Anterior cingulate cortex (tissue), 58 donors: ENCODE results near the gene CSPG5.

ENCODE experiments used
- DNase-seq, 58 donors: peaks; one replicate each; lab custom pipeline; 2025; lab: John Stamatoyannopoulos, UW

CSPG5 gene

GRCh38 chr3:47542471-47543173 is 36.0 kb downstream of the CSPG5 start:
- peak in 55 of 58 donors; percentile 17 to 97 (median 78) for DNase-seq

- no peak for DNase-seq
Observed at GRCh38 chr3:47541583-47542108, 37.0 kb downstream of the CSPG5 start.

DNA sequence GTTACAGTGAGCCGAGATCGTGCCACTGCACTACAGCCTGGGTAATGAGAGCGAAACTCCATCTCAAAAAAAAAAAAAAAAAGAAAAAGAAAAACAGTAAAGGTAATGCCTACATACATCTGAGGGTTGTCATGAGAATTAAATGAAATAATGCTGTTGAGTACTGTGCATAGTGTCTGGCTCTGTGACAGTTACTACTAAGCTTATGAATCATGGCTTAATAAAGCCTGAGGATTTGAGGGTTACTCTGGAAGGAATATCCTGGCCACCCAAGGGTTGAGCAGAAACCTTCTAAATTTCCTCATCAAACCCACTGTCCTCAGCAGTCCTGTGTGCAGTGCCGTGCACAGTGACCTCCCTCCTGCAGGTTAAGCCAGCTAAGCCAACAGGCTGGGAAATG is 38.4 kb downstream of the CSPG5 start:
- DNase-seq = no peak

GRCh38 chr3:47536967-47537366 is 41.7 kb downstream of the CSPG5 start:
- peak in 1 of 58 donors; percentile 31 for DNase-seq

GRCh38 chr3:47536221-47536891 is 42.3 kb downstream of the CSPG5 start:
- DNase-seq = peak in 55 of 58 donors; percentile 13 to 94 (median 75)

DNA sequence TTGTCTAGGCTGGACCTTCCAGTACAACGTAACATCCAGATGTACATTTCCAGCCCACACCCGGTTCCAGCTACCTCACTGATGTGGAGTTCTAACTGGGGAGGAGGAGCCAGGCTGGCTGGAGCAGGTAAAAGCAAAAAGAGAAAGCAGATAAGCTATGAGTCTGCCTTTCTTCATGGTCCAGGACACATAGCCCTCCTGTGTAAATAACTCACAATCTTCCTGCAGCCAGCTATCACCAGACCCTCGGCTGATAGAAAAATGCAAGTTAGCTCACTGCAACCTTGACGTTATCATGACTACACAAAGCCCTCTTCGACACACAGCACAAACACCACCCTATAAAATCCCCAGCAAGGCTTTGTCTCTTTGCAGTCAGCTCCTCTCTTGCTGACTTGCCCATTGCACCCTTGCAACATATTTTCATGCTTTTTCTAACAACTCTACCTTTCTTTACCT is 44.6 kb downstream of the CSPG5 start:
- DNase-seq = no peak

DNA sequence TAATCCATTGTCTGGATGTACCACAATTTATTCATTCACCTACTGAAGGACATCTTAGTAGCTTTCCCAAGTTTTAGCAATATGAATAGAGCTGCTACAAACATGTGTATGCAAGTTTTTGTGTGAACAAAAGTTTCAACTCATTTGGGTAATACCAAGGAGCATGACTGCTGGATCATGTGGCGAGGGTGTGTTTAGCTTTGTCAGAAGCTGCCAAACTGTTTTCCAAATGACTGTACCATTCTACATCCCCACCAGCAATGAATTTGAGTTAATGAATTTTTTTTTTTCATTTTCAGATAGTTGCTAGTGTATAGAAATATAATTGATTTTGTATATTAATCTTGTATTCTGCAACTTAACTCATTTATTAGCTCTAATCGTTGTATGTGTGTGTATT is 45.2 kb downstream of the CSPG5 start:
- no peak for DNase-seq

- DNase-seq = no peak
Observed at GRCh38 chr3:47527952-47528725, 50.5 kb downstream of the CSPG5 start.

- no peak for DNase-seq
Observed at GRCh38 chr3:47525617-47526016, 53.0 kb downstream of the CSPG5 start.

DNA sequence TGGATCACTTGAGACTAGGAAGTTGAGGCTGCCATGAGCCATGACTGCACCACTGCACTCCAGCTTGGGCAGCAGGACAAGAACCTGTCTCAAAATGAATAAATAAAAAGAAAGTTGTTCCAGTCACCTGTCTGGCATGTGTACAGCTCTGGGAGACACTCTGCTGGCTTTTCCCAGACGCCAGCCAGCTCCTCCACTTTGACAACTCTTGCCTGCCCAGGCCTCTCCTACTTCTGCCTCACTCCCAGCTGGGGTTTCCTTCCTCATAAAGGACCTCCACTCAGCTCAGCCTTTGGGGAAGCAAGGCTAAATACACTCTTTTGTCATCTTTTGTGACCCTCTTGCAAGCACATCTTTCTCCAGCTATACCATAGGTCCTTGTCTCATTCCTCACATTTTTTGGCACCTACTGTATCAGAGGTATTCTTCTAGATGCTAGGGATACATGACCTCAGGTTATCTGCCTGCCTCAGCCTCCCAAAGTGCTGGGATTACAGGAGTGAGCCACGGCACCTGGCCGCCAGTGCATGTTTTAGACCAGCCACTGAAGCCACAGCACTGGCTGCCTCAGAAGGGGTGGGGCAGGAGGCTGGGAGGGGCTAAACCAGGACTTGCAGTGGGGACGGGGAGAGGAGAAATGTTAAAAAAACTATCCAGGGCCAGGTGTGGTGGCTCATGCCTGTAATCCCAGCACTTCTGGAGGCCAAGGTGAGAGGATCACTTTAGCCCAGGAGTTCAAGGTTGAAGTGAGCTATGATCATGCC is 55.2 kb downstream of the CSPG5 start:
- no peak for DNase-seq

- DNase-seq = peak in 56 of 58 donors; percentile 4 to 86 (median 64)
Observed at GRCh38 chr3:47522082-47522987, 56.3 kb downstream of the CSPG5 start.

- DNase-seq = no peak
Observed at GRCh38 chr3:47520756-47521155, 57.9 kb downstream of the CSPG5 start.

DNA sequence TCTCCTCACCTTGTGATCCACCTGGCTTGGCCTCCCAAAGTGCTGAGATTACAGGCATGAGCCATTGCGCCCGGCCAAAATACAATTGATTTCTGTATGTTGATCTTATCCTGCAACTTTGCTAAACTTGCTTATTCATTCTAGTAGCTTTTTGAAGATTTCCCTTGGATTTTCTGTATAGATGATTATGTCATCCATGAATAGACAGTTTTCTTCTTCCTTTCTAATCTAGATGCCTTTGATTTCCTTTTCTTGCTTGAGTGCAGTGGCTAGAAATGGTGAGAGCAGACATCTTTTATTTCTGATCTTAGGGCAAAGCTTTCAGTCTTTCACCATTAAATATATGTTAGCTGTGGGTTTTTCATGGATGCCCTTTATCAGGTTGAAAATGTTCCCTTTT is 60.7 kb downstream of the CSPG5 start:
- no peak for DNase-seq

DNA sequence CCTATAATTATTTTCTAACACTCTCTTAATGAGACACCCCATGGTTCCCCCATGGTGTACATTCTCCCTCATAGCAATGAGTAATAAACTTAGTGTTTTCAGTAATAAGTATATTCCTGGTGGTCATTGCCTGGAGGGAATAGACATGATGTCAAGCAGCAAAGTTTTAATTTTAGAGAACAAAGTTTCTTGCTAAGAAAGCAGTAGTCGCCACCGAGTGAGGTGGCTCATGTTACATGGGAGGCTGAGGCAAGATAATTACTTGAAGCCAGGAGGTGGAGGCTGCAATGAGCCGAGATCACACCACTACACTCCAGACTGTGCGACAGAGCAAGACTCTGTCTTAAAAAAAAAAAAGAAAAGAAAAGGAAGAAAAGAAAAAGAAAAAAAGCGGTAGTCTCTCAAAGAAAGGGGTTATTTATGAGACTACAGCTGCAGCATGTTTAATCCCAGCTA is 62.8 kb downstream of the CSPG5 start:
- no peak for DNase-seq

DNA sequence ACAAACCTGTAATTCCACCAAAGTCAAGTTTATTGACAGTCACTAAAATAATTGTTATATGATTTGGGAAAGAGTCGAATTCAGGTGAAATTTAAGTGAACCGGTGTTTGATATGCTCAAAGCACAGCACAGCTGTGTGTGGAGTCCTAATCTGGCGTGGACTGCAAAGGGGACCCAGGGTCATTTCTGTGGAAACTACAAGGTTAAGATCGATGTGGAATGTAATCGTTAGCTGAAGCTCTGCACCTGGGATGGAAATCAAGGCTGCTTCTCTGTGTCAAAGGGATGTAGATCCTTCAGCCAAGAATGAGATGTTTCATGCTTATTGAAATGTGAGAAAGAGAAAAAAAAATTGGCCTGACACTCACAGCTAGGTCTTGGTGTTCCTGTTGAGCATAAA is 63.6 kb downstream of the CSPG5 start:
- no peak for DNase-seq

GRCh38 chr3:47513125-47513929 is 65.3 kb downstream of the CSPG5 start, which contains the start of gene ELP6:
ELP6 (minus strand) TSS chr3:47513712; CDS start chr3:47513590, 122 bp downstream.
- peak; percentile 75 to 100 (median 96) for DNase-seq

DNA sequence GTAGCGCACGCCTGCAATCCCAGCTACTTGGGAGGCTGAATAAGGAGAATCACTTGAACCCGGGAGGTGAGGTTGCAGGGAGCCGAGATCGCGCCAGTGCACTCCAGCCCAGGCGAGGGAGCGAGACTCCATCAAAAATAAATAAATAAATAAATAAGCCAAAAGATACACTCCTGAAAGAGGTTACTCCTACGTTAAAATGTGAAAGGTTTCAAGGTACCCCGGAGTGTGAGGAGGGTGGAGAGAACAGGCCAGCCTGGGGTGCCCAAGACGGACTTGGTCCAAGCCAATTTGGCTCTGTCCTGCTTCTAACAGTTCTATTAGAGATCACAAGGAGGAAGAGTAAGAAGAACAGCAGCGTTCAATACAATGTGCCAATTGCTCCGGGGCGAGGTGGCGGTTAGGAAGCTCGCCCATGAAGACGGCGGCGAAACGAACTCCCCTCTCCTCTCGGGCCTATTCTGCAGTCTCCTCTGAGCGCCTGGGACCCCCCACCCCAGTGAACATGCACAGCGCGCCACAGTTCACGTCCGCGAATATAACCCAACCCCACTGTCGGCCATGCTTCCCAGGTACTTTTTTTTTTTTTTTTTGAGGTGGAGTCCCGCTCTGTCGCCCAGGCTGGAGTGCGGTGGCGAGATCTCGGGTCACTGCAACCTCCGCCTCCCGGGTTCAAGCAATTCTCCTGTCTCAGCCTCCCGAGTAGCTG is 66.1 kb downstream of the CSPG5 start:
- peak in 9 of 58 donors; percentile 9 to 56 (median 20) for DNase-seq
